HCT116 (cell line): ENCODE data around the gene CAPN13. TPM values are rescaled to one million over a fixed set of nuclear protein-coding genes. Genes with fewer than 3 reads are reported as not detected.

Experiments used
- ATAC-seq: fragments of 200-7000 bp; cut with Tn5 transposase; 2 replicates; pipeline ENCODE4 v1.9.1; 2020; ENCODE audit warnings: mild to moderate bottlenecking, moderate library complexity
- BruUV-seq: library from RNA; stranded (reverse); fragments of 400-500 nt; replicated peaks from 2 replicates; lab custom pipeline; 2021; lab: Mats Ljungman, UMichigan
- CTCF ChIA-PET: fragments of 300-600 bp; sonication (Branson Sonifier 250); formaldehyde crosslinking; loops from one replicate; lab custom pipeline; 2021; ENCODE audit warnings: antibody characterized with exemption; lab: Charles Lee
- POLR2A ChIA-PET: fragments of 300-600, 350-600 bp; sonication (Branson Sonifier 250); formaldehyde crosslinking; loops from one replicate; lab custom pipeline; 2021; ENCODE audit warnings: antibody characterized with exemption; lab: Charles Lee
- RAD21 ChIA-PET, 2 experiments: fragments of 300-600 bp; sonication (Branson Sonifier 250); formaldehyde crosslinking; loops; one replicate each; lab custom pipeline; 2023; ENCODE audit warnings: low total read pairs in 2 of 2; ENCODE audit not compliant: uncharacterized antibody in 2 of 2, unreplicated experiment in 2 of 2, low non-redundant PET in 1 of 2; lab: Charles Lee
- DNase-seq: peaks from one replicate; pipeline ENCODE4 v3.0.0-alpha.2; 2010; ENCODE audit warnings: low read depth, low spot score
- H2AFZ ChIP-seq: fragments of 200-600 bp; shearing (Covaris generic), sonication (generic); 2 replicates; pipeline ENCODE4 v1.6.1; 2017; ENCODE audit warnings: low read depth, mixed run types, mixed read lengths, antibody characterized with exemption, low read length; ENCODE audit not compliant: poor library complexity, severe bottlenecking
- H3K27ac ChIP-seq: 2 replicates; pipeline ENCODE4 v1.5.1; 2012; ENCODE audit warnings: low read depth, low read length
- H3K27me3 ChIP-seq: fragments of 200-600 bp; sonication (generic); 2 replicates; pipeline ENCODE4 v1.6.1; 2016; ENCODE audit warnings: mixed run types, low read length, mixed read lengths; ENCODE audit not compliant: insufficient read depth
- H3K36me3 ChIP-seq, 2 experiments: fragments of 200-500 bp in 1 of 2; fragments of 200-600 bp in 1 of 2; sonication (Bioruptor generic) in 1 of 2; sonication (generic) in 1 of 2; 2 replicates each; pipeline versions ENCODE4 v1.5.1 to v1.6.1; 2014 to 2016; ENCODE audit warnings: low read length in 2 of 2, inconsistent platforms in 1 of 2, mixed read lengths in 1 of 2, mixed run types in 1 of 2; ENCODE audit not compliant: insufficient read depth in 2 of 2, control insufficient read depth in 1 of 2
- H3K4me1 ChIP-seq, 2 experiments: fragments of 200-600 bp in 1 of 2; sonication (generic) in 1 of 2; 2 replicates each; pipeline versions ENCODE4 v1.5.1 to v1.6.1; 2012 to 2017; ENCODE audit warnings: low read length in 2 of 2, inconsistent platforms in 1 of 2, mild to moderate bottlenecking in 1 of 2, mixed read lengths in 1 of 2, mixed run types in 1 of 2, moderate library complexity in 1 of 2; ENCODE audit not compliant: insufficient read depth in 2 of 2, control insufficient read depth in 1 of 2
- H3K4me2 ChIP-seq: fragments of 200-600 bp; sonication (generic); 2 replicates; pipeline ENCODE4 v1.6.1; 2017; ENCODE audit warnings: mixed run types, low read length, mixed read lengths
- H3K4me3 ChIP-seq, 2 experiments: fragments of 200-600 bp in 1 of 2; sonication (generic) in 1 of 2; replicated peaks in 1 of 2; 2 replicates each; pipeline ENCODE4 v1.5.1; 2011 to 2016; ENCODE audit warnings: low read length in 2 of 2, control low read depth in 1 of 2, low read depth in 1 of 2, mild to moderate bottlenecking in 1 of 2, mixed read lengths in 1 of 2, mixed run types in 1 of 2
- H3K79me2 ChIP-seq: fragments of 200-600 bp; sonication (generic); 2 replicates; pipeline ENCODE4 v1.6.1; 2017; ENCODE audit warnings: mild to moderate bottlenecking, mixed run types, low read length, moderate library complexity, mixed read lengths; ENCODE audit not compliant: insufficient read depth
- H3K9ac ChIP-seq: fragments of 200-600 bp; sonication (generic); 2 replicates; pipeline ENCODE4 v1.6.1; 2016; ENCODE audit warnings: low read length, mixed read lengths
- H3K9me2 ChIP-seq: fragments of 200-600 bp; sonication (generic), shearing (Covaris generic); 2 replicates; pipeline ENCODE4 v1.6.1; 2017; ENCODE audit warnings: mixed run types, mild to moderate bottlenecking, moderate library complexity; ENCODE audit not compliant: insufficient read depth
- H3K9me3 ChIP-seq, 2 experiments: fragments of 200-500 bp in 1 of 2; fragments of 200-600 bp in 1 of 2; sonication (Bioruptor generic) in 1 of 2; sonication (generic) in 1 of 2; 2 replicates each; pipeline ENCODE4 v1.6.1; 2014 to 2017; ENCODE audit warnings: low read length in 2 of 2, mixed read lengths in 2 of 2, inconsistent platforms in 1 of 2, low read depth in 1 of 2, mild to moderate bottlenecking in 1 of 2, mixed run types in 1 of 2, moderate library complexity in 1 of 2; ENCODE audit not compliant: control insufficient read depth in 1 of 2, insufficient read depth in 1 of 2
- H4K20me1 ChIP-seq: fragments of 200-600 bp; sonication (generic), shearing (Covaris generic); 2 replicates; pipeline ENCODE4 v1.6.1; 2017; ENCODE audit warnings: mixed run types, mild to moderate bottlenecking, moderate library complexity; ENCODE audit not compliant: insufficient read depth
- ATF3 ChIP-seq: IDR thresholded peaks from 2 replicates; pipeline ENCODE4 v1.6.1; 2012
- CBX3 ChIP-seq: IDR thresholded peaks from 2 replicates; pipeline ENCODE4 v1.6.1; 2012; ENCODE audit warnings: low read depth
- CEBPB ChIP-seq: IDR thresholded peaks from 2 replicates; pipeline ENCODE4 v1.6.1; 2012; ENCODE audit warnings: low read depth
- CTCF ChIP-seq, 3 experiments: fragments of 200-600 bp in 1 of 3; sonication (generic) in 1 of 3; IDR thresholded peaks in 2 of 3; conservative IDR thresholded peaks in 1 of 3; 2 replicates each; pipeline ENCODE4 v1.5.1; 2012 to 2017; ENCODE audit warnings: low read depth in 2 of 3, low read length in 2 of 3, antibody characterized with exemption in 1 of 3, borderline replicate concordance in 1 of 3, control low read depth in 1 of 3, mild to moderate bottlenecking in 1 of 3, mixed read lengths in 1 of 3, mixed run types in 1 of 3, moderate library complexity in 1 of 3; ENCODE audit not compliant: insufficient read depth in 1 of 3
- EGR1 ChIP-seq: IDR thresholded peaks from 2 replicates; pipeline ENCODE4 v1.6.1; 2012; ENCODE audit warnings: low read depth
- EZH2 ChIP-seq: fragments of 200-600 bp; sonication (generic); IDR thresholded peaks from 2 replicates; pipeline ENCODE4 v1.6.1; 2017; ENCODE audit warnings: antibody characterized with exemption, mixed run types
- JUND ChIP-seq: IDR thresholded peaks from 2 replicates; pipeline ENCODE4 v1.6.1; 2012
- MAX ChIP-seq: IDR thresholded peaks from 2 replicates; pipeline ENCODE4 v1.6.1; 2012
- POLR2A ChIP-seq: IDR thresholded peaks from 2 replicates; pipeline ENCODE4 v1.7.0; 2011; ENCODE audit warnings: borderline replicate concordance; ENCODE audit not compliant: insufficient read depth, insufficient read length; ENCODE audit errors: extremely low read depth
- POLR2AphosphoS5 ChIP-seq: IDR thresholded peaks from 2 replicates; pipeline ENCODE4 v1.6.1; 2011; ENCODE audit warnings: mild to moderate bottlenecking, low read depth, low read length, moderate library complexity
- RAD21 ChIP-seq: IDR thresholded peaks from 2 replicates; pipeline ENCODE4 v1.6.1; 2012; ENCODE audit warnings: low read depth, mild to moderate bottlenecking
- SIN3A ChIP-seq: IDR thresholded peaks from 2 replicates; pipeline ENCODE4 v1.6.1; 2012; ENCODE audit warnings: low read depth
- SRF ChIP-seq: IDR thresholded peaks from 2 replicates; pipeline ENCODE4 v1.6.1; 2012; ENCODE audit warnings: low read depth
- TCF7L2 ChIP-seq: IDR thresholded peaks from 2 replicates; pipeline ENCODE4 v1.7.0; 2011; ENCODE audit warnings: borderline replicate concordance, inconsistent platforms; ENCODE audit not compliant: insufficient read depth, insufficient read length; ENCODE audit errors: extremely low read depth
- intact Hi-C: fragments of 100-400 bp; cut with micrococcal nuclease; formaldehyde crosslinking; loops from 2 replicates; pipeline ENCODE4 v1.10.0; 2022
- total RNA-seq: library from RNA; stranded (reverse); gene quantifications from one replicate; pipeline ENCODE4 v1.2.1, GENCODE V29; 2021; ENCODE audit not compliant: unreplicated experiment
- TF ChIP-seq, protein P1 (sequence below): IDR thresholded peaks from 2 replicates; pipeline ENCODE4 v1.6.1; 2012; ENCODE audit warnings: low read depth

The CAPN13 gene
- total RNA-seq, 1 experiment from 2014 or later: 0.25 TPM

- H3K4me1 ChIP-seq: no peaks in the 10 kb centered on the region
- POLR2A ChIA-PET: no interaction called here
- H3K27me3 ChIP-seq: peaks cover 59% of the 10 kb centered on the region
- no peaks in the 10 kb centered on the region for H3K9me3 ChIP-seq
- H3K4me2 ChIP-seq: no peak overlapping the region
- ATAC-seq: no peak
- intact Hi-C loops: no loop called here
- no peak overlapping the region for H3K4me3 ChIP-seq
- RAD21 ChIA-PET: no interaction called here
- H3K9ac ChIP-seq: no peak overlapping the region
- BruUV-seq: no TSS peak
- CTCF ChIA-PET: no interaction called here
- no peaks in the 10 kb centered on the region for H3K79me2 ChIP-seq
- DNase-seq: no peak
- H3K36me3 ChIP-seq: no peaks in the 10 kb centered on the region; a peak in 1 of 4 replicates
- TF ChIP-seq POLR2A (no peak), EZH2 (no peak), TCF7L2 (no peak), SIN3A (no peak), ATF3 (no peak), CTCF (IDR thresholded peaks at IDR 0.05 in 2 of 3, conservative IDR thresholded peaks at IDR 0.05 in 1 of 3; ENCODE audit: borderline replicate concordance in 1 of 3, insufficient read depth in 1 of 3, low read depth in 2 of 3, low read length in 2 of 3) (no peak), EGR1 (no peak), CEBPB (no peak), CBX3 (no peak), POLR2AphosphoS5 (no peak), SRF (no peak), MAX (no peak), RAD21 (no peak), JUND (no peak)
- TF ChIP-seq, protein P1, sequence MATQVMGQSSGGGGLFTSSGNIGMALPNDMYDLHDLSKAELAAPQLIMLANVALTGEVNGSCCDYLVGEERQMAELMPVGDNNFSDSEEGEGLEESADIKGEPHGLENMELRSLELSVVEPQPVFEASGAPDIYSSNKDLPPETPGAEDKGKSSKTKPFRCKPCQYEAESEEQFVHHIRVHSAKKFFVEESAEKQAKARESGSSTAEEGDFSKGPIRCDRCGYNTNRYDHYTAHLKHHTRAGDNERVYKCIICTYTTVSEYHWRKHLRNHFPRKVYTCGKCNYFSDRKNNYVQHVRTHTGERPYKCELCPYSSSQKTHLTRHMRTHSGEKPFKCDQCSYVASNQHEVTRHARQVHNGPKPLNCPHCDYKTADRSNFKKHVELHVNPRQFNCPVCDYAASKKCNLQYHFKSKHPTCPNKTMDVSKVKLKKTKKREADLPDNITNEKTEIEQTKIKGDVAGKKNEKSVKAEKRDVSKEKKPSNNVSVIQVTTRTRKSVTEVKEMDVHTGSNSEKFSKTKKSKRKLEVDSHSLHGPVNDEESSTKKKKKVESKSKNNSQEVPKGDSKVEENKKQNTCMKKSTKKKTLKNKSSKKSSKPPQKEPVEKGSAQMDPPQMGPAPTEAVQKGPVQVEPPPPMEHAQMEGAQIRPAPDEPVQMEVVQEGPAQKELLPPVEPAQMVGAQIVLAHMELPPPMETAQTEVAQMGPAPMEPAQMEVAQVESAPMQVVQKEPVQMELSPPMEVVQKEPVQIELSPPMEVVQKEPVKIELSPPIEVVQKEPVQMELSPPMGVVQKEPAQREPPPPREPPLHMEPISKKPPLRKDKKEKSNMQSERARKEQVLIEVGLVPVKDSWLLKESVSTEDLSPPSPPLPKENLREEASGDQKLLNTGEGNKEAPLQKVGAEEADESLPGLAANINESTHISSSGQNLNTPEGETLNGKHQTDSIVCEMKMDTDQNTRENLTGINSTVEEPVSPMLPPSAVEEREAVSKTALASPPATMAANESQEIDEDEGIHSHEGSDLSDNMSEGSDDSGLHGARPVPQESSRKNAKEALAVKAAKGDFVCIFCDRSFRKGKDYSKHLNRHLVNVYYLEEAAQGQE: no peak
- H2AFZ ChIP-seq: no peak overlapping the region
- H3K9me2 ChIP-seq: no peaks in the 10 kb centered on the region
- H3K27ac ChIP-seq: no peak overlapping the region
- no peaks in the 10 kb centered on the region for H4K20me1 ChIP-seq
These were observed 44.0 kb downstream of the CAPN13 start for GRCh38 chr2:30763151-30763660.
